ENCODE results near the gene PXK.

PXK gene

DNA sequence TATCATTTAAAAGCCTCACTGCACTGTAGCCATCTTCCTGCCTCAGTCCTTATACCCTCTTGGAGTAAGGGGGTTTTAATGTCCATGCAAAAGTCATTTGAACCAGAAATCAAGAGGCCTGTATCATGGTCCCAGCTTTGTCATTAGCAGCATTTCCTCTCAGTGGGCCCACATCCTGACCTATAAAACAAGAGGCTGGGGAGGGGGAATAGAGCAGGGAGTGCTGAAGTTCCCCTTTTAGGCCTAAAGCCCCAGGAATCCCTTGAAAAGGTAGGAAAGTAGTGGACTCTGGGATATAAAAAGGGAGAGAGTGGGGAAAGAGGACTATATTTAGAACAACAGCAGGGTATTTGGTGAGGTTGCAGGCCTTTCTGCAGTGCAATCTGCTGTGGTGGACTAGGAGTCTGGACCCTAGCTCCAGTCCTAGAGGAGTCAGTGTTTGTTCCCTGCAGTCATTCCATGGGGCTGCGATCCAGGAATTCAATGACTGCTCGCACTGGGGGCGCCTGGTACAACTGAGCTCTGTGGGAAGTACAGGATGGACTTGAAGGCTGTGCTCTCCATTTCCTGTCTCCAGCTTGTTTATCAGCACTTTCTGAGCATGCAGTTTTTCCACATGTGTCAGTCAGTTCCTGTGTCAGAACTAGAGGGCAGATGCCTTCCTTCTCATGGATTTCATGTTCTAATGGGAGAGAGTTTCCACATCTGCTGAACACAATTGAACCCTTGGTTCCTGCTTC lies 54.1 kb downstream of the PXK start:
- no peak for DNase-seq

DNA sequence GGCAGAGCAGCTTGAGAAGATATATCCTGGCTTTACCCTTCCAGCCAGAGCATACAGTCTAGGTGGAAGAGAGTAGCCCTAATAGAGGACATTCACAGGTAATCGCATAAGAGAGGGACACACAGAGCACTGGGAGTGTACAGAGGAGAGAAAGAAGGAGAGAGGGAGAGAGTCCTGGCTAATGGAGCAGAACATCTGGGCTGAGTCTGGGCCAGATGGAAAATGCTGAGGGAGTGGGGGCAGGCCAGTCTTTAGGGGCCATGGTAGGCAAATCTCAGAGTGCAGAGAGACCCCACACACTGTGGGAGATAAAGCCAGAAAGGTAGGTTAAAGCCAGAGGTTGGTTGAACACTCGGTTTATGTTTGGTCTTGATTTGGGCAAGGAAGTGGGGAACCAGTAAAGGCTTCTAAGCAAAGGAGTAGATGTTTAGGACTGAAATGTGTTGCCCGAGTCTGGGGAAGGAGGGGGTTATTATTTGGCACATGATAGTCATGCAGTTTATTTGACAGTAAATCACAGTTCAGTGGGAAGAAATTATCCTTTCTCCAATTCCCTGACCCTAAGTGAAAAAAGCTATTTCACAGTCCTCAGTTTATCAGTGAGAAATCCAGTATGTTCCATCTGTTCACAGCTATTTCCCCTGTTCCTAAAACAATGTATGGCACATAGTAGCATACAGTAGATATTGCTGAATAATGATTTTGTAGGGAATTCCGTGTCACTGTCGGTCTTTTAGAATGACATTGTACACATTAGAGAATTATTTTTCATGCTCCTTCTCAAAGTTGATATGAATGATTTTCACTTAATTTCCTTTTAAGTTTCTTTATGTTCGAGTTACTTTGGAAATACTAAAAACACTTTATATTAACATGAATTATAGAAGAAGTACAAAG lies 55.2 kb downstream of the PXK start:
- DNase-seq, result no peak

DNA sequence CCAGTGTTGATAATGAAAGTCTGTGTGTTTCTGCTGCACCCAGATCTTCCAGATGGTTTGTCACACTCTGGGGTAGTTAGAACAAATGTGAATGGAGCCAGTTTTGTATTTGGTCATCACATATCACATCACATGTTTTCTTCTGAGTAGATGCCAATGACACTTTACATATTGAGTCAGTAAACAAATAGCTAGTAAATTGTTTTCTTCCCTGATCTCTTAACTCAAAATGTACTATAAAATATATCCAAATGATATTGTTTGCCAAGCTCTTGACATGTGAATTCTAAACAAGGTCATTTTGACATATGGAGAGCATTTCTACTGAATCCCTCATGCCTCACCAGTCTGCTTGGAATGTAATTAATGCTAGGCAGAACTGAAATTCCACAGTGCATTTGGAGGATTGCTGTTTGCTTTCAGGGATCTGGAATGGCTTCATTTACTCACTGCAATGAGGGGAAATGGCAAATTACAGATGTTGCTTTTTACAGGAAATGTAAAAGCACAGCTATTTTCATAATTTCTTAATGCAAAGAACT lies 55.9 kb downstream of the PXK start:
- DNase-seq, result no peak

DNA sequence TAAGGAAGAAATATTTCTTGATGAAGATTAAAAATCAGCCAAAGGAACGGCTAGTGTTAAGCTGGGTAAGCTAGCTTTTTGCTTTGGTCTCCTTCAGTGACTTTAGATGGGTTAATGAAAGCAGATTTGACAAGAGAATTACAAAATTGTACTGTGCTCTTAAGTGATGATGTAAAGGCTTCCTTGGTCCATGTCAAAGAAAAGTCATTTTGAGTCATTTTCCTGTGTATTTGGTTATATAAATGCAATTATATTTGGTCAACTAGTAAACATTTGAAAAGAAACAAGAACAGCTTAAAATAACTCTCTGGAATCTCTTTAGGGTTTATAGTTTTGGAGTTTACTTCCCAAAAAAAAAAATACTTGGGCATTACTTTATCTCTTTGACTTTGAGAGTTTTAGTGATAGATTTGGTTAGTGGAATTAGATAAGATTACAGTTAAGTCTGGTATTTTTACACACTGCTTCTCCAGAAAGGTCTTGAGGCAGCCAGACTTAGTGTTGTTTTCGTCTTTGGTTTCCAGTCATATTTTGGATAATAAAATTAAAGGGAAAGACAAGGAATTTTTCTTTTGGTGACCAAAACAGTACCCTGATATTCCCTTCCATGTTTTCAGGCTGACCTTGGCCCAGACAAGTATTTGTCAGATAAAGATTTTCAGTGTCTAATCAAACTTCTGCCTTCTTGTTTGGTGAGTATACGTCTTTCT lies 58.6 kb downstream of the PXK start:
- no peak for DNase-seq

DNA sequence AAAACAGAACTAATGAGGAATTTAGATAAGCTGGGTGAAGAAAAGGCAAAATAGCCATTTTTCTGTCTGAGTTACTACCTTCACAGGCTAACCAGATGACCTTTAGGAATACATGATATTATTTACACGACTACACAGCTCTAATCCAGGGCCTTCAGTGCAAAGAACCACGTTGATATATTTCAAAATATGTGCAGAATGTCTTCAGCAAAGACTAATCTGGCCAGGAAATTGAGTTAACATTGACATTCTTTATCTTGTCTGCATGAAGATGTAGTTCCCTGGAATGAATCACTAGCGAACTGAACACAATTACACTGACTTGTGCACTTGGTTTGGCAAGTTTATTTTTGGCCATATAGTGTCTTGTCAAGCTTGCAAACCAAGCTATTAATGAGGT lies 59.5 kb downstream of the PXK start:
- DNase-seq, result no peak

DNA sequence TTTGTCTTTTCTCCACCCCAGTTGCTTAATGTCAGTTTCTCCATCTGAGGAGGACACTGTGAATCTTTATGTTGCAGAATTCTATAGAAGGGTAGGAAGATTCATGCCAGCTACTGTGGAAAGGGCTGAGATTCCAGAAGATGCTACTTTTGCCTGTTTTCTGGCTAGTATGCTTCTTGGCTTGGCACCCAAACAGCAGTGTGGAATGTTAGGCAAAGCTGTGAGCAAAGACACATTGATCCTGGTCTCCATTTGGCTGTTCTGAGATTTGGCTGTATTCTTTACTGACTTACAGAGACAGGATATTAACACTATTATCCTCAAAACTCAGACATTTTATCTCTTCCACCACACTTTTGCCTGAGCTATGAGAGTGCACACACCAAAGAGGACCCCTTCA lies 61.6 kb downstream of the PXK start:
- no peak for DNase-seq

DNA sequence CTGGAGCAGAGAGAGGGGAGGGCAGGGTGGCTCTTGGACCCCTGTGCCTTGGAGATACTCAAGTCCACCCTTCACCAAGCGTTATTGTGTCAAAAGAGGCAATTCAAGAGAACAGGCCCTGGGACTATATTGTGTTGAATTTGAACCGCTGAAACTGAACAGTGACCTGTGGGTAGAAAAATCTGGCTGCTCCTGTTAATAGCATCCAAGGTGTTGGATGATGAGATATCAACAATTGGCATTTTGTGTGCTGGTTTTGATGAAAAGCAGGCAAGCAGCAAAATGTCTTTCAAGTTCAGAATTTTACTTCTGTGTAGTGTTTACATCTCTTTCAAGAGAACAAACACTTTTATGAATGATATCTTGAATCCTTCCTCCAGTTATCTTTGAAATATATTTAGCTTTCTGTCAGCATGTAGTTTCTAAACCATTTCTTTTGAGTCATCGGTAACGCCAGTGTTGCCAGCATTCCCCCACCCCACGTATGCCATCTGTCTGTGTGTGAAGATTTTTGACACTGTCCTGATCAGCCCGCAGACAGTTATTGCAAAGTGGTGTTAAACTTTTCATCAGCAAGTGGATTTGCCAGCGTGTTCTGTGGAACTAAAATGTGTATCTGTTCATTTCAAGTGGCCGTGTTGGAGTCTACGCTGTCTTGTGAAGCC lies 66.1 kb downstream of the PXK start:
- no peak for DNase-seq

DNA sequence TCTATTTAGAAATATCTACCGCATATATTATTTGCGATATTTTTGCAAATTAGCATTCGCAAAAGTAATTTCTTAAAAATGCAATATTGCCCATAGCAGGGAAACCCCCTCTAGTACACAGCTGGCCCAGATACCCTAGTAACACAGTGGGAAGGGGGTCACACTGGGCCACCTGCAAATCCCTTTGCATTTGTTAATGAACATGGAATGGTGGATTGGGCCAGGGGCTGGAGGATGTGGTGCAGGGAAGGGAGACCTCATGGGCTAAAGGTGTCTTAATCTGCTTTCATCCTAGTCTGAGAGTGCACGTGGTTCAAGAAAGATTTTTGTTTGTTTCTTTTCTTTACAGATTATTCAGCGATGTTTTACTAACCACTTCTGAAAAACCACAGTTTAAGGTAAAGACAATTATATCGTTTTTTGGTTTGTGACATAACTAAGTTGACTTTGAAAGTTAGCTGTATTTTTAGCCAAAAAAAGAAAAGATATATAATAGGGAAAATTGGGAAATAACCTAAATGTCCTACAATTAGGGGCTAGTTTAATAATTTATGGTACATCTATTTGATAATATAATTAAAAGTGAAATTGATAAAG lies 70.9 kb downstream of the PXK start:
- DNase-seq, result no peak

DNA sequence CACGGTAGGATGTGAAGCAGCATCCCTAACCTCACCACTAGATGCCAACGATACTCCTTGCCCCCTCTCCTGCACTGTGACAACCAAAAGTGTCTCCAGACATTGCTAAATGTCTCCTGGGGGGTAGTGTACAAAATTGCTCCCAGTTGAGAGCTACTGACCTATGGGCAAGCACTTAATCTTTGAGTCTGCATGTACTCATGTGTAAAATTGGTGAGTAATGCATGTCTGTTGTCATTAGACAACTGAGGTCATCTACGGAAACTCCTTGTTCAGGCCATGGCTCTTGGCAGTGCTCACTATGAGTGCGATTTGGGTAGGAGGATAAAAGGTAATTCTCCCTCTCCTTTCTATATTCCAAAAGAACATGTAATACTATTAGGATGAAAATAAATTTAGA lies 71.7 kb downstream of the PXK start:
- DNase-seq, result no peak

DNA sequence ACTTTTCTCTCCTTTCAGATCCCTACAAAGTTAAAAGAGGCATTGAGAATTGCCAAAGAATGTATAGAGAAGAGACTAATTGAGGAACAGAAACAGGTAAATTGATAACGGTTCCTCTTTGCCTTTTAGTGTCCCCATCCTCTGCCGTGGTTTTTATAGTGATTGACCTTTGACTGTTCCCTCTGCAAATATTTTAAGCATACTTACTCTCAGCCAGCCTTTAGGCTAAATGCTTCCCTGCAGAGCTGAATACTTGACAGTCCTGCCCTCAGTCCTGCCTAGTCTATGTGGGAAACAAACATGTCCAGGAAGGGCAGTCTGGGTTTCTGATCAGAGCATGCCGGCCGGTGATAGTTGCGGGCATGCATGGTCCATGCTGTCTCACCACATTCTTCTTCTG lies 76.2 kb downstream of the PXK start:
- DNase-seq, result no peak

DNA sequence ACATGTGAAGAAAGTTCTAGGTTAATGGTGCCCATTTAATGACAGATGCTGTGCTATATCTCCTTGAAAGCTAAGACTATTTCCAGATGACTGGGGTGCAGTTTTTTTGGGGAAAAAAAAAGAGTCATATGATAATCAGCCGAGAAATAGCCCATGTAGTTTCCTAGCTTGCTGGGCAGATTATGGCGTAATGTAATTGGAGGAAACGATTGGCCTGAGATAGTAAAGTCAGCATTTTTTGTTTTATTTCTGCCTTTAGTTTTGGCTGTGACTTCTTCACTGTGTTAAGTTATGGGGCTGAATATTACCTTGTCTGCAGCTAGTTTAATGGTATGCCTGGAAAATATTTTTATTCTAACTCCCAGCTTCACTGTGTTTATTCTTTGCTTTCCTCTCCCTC lies 77.0 kb downstream of the PXK start:
- DNase-seq, result no peak

DNA sequence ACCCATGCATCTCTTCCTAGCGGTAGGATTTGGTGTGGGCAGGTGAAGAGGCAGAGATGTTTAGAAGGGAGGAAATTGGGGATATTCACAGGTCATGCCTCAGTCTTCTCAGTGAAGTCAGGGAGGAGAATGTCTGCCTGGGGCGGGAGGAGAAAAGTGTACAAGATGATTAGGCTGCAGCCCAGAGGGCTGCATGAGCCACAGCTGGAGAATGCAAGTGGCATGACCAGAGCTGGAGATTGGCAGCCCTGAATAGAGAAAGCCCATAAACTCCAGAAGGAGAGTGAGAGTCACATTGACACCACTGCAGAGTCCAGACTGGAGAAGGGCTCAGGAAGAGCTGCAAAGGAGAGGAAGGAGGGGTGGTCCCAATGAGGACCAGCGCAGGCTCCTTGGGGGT lies 78.3 kb downstream of the PXK start:
- DNase-seq, result no peak

DNA sequence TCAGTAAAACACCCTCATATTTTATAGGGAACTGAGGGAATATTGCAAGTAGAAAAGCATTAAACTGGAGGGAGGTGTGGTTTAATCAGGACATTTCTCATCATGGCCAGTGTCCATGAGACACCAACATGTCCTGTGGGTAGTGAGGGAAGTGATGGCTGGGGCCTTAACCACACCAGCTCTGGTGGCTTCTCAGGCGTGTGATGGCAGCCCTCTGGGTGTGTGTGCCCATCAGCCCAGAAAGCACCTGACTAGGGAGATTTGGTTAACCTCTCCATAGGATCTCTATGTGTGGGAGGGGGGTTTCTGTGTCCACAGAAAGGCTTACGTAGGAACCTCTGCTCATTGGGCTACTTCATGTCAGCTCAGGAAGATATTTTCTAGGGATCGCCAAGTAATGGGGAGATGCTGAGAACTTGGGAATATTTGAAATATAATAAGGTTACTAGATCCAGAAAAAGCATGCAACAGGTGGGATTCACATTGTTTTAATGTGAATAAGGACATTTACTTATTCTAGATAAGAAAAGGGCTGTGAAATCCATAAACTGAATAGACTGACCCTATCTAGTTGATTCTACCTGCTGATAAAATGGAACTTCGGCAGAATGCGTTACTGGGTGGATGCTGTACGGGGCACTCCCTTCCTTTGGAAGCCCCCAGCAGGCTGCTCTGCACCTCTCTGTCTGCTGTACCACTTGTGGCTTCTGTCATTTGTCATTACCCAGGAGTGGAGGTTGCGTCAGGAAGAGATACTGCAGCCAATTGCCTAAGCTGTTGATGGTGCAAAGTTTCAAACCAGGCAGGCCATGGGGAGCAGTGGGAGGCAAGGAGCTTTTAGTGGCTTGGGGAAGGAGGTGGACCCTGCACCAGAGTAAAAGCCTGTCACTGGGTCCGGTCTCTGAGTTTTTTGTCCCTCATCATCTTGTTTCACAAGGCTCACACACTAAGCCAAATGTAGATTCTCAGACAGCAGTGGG lies 79.4 kb downstream of the PXK start:
- DNase-seq, result no peak

DNA sequence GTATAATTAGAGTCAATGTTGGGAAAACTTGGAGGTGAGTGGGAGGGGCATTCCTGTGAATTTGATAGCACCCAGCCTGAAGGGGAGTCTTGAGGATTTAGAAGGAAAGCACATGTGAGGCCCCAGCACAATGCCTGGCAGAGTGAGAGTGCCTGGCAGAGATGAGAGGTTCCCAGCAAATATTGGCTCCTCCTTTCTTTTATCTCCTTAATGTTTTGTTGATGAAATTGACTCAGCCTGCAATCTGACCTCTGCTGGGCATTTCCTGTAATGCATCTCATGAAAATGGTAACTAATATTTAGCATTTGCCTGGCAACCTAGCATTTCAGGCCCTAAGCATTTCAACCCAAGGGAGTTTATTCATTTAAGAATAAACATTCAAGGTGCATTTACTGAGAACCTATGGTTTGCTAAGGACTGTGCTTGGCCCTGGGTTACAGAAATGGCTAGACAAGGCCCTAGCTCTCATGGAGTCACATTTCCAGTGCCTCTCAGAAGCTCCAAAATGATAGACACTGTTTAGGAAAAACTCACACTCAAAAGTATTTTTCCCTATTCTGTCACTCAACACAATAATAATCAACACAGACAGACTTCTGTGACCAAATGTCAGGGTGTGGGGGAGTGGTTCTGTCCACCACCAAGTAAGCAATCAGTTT lies 82.0 kb downstream of the PXK start:
- peak; percentile 29 for DNase-seq

DNA sequence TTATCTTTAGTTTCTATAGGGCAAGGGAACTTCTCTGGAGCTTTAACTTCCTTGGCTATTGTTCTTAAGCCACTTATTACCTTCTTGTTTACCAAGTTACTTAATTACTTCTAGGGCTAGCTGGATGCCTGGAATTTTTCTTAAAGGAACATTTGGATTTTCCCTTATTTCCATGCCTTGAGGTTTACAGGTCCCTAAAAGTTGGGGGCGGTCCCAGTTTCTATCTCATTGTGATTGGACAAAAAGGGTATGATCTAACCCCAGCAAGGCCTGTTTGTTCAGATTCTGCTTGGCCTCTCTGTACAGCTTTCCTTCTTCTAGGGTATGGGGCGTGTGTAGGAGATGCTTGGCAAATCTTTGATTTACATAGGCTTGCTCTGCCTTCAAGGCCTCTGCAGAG lies 83.5 kb downstream of the PXK start:
- DNase-seq, result no peak

DNA sequence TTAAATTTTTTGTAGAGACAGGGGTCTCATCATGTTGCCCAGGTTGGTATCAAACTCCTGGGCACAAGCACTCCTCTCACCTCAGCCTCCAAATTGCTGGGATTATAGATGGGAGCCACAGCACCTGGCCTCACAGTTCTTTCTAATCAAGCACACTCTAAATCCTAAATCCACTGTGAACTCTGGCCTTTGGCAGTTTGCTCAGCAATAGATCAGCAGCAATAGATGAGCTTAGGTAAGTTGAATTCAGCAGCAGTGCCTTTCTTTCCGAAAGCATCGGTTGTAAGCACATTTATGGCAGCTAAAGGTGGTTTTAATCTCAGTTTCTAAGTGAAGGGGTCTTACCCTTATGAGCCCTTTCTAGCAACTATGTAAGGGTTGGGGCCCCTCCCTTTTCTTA lies 84.4 kb downstream of the PXK start:
- no peak for DNase-seq

DNA sequence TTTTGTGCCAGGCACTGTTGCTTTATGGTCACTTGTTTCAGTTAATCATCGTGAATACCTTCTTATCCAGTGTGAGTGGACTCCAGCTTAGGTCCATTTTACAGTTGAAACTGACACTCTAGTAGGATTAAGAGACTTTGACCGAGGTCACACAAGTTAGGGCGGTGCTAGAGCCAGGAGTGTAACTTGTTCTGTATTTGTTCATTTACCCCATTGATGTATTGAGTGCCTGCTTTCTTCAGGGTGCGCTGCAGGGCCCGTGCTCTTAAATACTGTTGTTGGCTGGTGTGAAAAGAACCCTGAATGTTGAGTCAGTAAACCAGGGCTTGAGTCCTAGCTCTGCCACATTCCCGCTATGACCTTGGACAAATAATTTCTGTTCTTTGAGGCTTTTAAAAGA lies 85.5 kb downstream of the PXK start:
- DNase-seq, result no peak

DNA sequence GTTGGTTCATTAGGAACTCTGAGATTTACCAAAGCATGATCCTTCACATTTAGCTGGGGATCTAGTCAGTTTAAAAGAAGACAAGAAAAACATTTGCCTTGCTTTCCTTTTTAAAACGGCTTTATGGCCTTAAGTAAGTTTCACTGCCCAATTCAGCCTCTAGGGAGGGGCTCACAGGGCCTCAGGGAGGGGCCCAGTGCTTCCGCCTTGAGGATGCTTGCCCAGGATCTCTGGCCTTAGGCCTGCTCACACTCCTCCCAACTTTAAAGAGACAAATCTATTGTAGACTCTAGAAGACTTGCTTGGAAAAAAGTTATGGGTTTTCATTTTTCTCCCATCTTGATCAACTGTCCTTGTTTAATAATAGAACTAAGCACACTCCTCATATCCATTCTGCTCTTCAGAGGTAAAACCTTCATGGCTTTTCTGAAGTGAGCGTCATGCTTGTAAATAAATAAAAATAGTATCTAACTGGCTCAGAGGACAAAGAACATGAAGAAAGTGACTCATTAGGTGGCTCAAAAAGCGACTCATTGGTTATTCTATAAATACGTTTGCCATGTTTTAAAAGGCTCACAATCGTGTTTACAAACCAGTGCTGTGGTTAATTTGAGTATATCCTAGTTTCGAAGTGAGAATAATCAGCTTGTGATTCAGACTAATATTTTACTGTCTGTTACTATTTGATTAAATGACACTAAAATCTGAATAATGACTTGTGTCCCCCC lies 87.3 kb downstream of the PXK start:
- DNase-seq, result no peak

DNA sequence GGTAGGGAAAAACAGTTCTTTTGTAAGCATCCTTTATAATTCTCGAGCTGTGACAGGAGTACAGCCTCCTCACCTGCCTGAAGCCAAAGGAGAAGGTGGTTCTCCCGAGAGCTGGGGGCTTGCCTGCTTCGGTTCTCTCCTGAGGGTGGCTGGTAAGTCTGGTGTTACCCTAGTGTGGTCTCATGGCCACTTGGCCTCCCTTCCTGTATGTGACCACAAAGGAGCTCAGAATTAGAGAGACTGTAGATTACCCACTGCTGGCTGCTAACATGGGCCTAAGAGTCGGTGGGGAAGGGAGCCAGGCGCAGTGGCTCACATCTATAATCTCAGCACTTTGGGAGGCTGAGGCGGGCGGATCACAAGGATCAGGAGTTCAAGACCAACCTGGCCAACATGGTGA lies 88.3 kb downstream of the PXK start:
- no peak for DNase-seq

DNA sequence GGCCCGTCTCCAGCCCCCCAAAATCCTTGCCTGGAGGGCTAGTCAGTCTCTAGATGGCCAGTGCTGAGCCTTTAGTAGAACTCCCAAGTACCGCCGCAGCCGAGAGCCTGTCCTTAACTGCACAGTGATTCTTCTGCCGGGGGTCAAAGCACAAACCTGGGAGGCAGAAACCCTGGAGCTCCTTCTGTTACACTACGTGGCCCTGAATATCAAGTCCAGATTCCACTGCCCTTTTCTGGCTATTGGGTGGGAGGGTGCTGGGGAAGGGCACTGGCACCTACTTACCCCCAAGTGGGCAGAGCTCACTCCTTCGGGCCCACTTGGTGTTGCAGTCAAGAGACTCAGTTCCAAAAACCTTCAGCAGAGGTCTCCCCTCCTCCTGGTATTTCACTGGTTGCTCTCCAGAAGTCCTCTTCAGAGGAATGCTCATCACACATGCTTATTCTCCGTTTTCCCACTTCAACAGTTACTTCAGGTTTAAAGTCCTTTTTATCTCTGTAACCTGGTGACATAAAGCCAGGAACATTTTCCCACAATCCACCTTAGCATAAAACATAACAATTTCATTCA lies 90.1 kb downstream of the PXK start:
- no peak for DNase-seq

All from activated naive CD4-positive, alpha-beta T cell treated with anti-CD3 and anti-CD28 coated beads, Interleukin-2, amount 50 U/mL, for 16 hours (primary cell).